Activated T-helper 2 cell treated with anti-CD3 and anti-CD28 coated beads, Interferon-gamma antibody, Interleukin-2, Interleukin-4, amounts not matched to agents 10 μg/mL and 5 μg/mL and 100 μg/mL, durations not matched to agents 14 hours and 24 hours and 36 hours (primary cell): ENCODE measurements around the gene AK9. TPM values are rescaled to one million over a fixed set of nuclear protein-coding genes. Genes with fewer than 3 reads are reported as not detected.
A peak's percentile ranks its signal among the peaks of the same experiment; 100 is the strongest.
"Not testable (repeated sequence)": the region's sequence is repeated elsewhere in the genome, so short reads cannot be mapped to it uniquely, and the experiment has no call there.

Experiments used
- DNase-seq: peaks from one replicate; pipeline ENCODE4 v3.0.0; 2021; ENCODE audit warnings: low spot score
- H3K27ac Mint-ChIP-seq: one replicate; pipeline ENCODE4 v1.8.0; 2021; ENCODE audit warnings: mixed read lengths
- H3K27me3 Mint-ChIP-seq: one replicate; pipeline ENCODE4 v1.8.0; 2021; ENCODE audit warnings: low read depth, mixed read lengths
- H3K36me3 Mint-ChIP-seq: one replicate; pipeline ENCODE4 v1.8.0; 2021; ENCODE audit warnings: low read depth, mixed read lengths
- H3K4me1 Mint-ChIP-seq: one replicate; pipeline ENCODE4 v1.8.0; 2021; ENCODE audit warnings: low read depth, mixed read lengths
- H3K4me3 Mint-ChIP-seq: one replicate; pipeline ENCODE4 v1.8.0; 2021; ENCODE audit warnings: low read depth, mild to moderate bottlenecking, moderate library complexity, mixed read lengths
- H3K9me3 Mint-ChIP-seq: one replicate; pipeline ENCODE4 v1.8.0; 2021; ENCODE audit warnings: mixed read lengths
- intact Hi-C: fragments of 100-400 bp; cut with micrococcal nuclease; formaldehyde crosslinking; loops from one replicate; pipeline ENCODE4 v1.15.1; 2023
- total RNA-seq: library from RNA; stranded (reverse); gene quantifications from 2 replicates; pipeline ENCODE4 v1.2.3, GENCODE V29; 2022

The AK9 gene
- total RNA-seq, 1 donor from 2014 or later, result 3.8 TPM

DNA sequence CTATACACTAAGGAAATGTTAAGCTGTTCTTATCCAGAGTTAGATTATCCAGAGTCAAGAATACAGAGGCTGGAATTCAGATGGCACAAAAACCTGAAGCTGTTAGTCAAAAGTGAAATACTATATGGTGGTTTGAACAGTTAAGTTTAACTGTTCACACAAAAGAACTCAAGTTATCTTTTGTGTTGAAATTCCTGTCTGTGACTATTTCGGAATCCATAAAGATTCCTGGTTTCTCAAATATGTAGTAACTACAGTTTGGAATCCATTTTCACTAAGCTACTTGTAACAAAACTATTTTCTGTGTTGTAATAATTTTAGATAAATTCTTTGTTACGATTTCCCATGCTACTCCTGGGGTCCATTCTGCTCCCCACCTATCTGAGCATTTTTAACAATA, 24.6 kb upstream of the AK9 start:
- Mint-ChIP-seq H3K36me3 (no peaks in the 10 kb centered on the region), H3K4me1 (no peaks in the 10 kb centered on the region)
- intact Hi-C loops, result no loop called here

DNA sequence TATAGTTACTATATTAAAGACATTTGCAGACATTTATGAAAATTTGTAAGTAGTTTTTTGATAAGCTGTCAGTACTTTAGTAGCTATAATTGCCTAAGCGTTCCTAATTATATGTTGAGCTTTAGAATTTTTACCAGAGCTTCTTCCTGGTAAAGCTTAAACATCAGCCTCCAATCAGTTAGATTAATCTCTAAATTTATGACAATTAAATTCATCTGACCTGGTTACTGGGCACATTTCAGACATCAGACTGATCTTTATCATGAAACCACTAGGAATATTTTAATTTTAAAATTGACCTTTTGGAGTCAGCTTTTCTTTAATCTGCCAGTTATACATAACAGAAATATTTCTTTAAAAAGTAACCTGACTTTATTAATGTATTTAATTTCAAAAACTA, 23.6 kb upstream of the AK9 start:
- Mint-ChIP-seq H3K4me1 (no peaks in the 10 kb centered on the region), H3K27me3 (peaks cover 2% of the 10 kb centered on the region), H3K4me3 (no peak overlapping the region), H3K27ac (no peak overlapping the region), H3K9me3 (no peaks in the 10 kb centered on the region), H3K36me3 (no peaks in the 10 kb centered on the region)
- intact Hi-C loops, result no loop called here
- no peak for DNase-seq

More for the DNA sequence above, 24.6 kb upstream of the AK9 start:
- Mint-ChIP-seq H3K4me3 (no peak overlapping the region), H3K27ac (no peak overlapping the region), H3K27me3 (peaks cover 2% of the 10 kb centered on the region), H3K9me3 (no peaks in the 10 kb centered on the region)
- no peak for DNase-seq

DNA sequence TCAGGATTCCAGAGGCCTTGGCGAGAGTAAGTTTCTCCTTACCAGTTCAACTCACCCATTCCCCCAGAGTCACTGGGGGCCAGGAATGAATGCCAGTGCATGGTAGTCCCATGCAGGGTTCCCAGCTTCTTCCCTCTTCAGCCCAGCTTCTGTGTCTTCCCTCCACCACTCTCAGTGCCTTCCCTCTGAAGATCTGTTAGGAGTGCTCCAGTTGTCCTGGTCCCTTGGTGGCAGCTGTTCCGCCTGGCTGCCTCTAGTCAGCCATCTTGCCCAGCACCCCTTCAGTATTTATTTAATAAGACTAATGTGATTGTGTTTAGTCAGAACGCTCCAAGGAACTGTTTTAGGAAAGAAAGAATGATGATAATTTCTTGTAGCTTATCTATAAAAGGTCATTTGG, 23.2 kb upstream of the AK9 start:
- peaks cover 2% of the 10 kb centered on the region for H3K27me3 Mint-ChIP-seq
- peaks cover under 1% of the 10 kb centered on the region for H3K9me3 Mint-ChIP-seq
- H3K36me3 Mint-ChIP-seq, result no peaks in the 10 kb centered on the region
- no peak overlapping the region for H3K4me3 Mint-ChIP-seq
- no peaks in the 10 kb centered on the region for H3K4me1 Mint-ChIP-seq
- H3K27ac Mint-ChIP-seq, result no peak overlapping the region
- no peak for DNase-seq
- intact Hi-C loops, result no loop called here

DNA sequence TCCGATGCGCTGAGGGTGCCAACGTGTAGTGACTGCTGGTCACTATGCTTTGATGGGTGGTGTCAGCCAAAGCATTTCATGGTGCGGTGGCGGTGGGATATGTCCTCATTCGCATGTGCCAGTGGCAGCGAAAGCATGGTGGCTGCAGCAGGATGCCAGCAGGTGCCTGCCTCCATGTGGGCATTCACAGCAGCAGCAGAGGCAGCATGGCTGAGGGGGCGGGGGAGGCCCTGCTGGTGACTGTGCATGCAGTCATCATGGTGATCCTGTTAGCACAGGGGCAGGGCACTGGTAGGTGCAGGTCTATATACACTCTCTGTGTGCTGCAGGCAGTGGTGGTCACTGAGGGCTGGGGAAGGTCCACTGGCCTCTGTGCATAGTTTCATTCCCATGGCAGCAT, 22.1 kb upstream of the AK9 start:
- no peak overlapping the region for H3K4me3 Mint-ChIP-seq
- intact Hi-C loops, result no loop called here
- DNase-seq, result no peak
- no peaks in the 10 kb centered on the region for H3K4me1 Mint-ChIP-seq
- H3K27ac Mint-ChIP-seq, result no peak overlapping the region
- peaks cover 4% of the 10 kb centered on the region for H3K27me3 Mint-ChIP-seq
- no peaks in the 10 kb centered on the region for H3K36me3 Mint-ChIP-seq
- H3K9me3 Mint-ChIP-seq, result peaks cover 6% of the 10 kb centered on the region

DNA sequence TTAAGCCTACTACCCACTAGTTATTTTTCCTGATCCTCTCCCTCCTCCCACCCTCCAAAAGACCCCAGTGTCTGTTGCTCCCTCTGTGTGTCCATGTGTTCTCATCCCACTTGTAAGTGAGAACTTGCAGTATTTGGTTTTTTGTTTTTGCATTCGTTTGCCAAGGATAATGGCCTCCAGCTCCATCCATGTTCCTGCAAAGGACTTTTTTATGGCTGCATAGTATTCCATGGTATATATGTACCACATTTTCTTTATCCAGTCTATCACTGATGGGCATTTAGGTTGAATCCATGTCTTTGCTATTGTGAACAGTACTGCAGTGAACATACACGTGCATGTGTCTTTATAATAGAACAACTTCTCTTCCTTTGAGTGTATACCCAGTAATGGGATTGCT, 17.1 kb upstream of the AK9 start:
- H3K9me3 Mint-ChIP-seq, DNase-seq, H3K36me3 Mint-ChIP-seq, intact Hi-C loops, H3K4me1 Mint-ChIP-seq, H3K27ac Mint-ChIP-seq, H3K27me3 Mint-ChIP-seq, H3K4me3 Mint-ChIP-seq: not testable (repeated sequence)

DNA sequence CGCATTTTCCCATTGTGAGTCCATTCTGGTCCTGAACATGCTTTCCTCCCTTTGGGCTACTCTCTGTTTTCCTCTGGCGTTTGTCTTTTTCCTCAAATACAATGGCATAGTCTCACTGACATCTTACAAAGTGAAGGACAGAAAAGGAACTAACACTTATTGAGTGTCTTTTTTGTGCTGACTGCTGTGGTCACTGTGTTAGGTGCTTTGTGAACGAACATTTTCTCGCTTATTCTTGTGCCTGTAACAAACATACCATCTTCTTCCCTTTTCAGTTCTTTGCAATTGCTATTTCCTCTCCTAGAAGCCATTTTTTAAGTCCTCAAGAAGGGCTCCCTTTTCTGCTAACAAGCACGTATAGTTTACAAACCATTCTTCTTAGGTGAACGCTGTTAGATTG, 15.5 kb upstream of the AK9 start:
- DNase-seq, result no peak
- no peaks in the 10 kb centered on the region for H3K36me3 Mint-ChIP-seq
- H3K27ac Mint-ChIP-seq, result no peak overlapping the region
- H3K27me3 Mint-ChIP-seq, result peaks cover 3% of the 10 kb centered on the region
- peaks cover 6% of the 10 kb centered on the region for H3K9me3 Mint-ChIP-seq
- H3K4me3 Mint-ChIP-seq, result no peak overlapping the region
- intact Hi-C loops, result no loop called here
- peaks cover 2% of the 10 kb centered on the region for H3K4me1 Mint-ChIP-seq

DNA sequence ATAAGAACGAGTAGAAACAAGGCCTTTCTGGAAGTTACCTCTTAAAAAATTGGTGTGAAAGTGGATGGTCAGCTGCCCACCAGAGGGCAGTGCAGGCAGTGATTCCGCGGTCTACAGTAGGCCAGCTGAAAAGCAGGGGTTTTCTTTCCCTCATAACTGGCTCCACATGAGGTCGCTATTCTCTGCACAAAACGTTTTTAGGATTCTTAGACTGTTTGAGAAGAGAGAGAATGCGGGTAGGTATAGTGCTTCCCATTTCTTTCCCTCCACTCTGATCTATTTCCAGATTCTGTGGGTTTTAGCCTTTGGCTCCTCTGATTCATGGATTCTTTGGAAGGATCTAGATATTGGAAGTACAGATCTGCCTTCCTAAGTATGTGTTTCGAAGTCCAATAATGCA, 14.3 kb upstream of the AK9 start:
- Mint-ChIP-seq H3K9me3 (peaks cover 6% of the 10 kb centered on the region), H3K36me3 (no peaks in the 10 kb centered on the region), H3K27me3 (peaks cover 2% of the 10 kb centered on the region), H3K27ac (no peak overlapping the region), H3K4me3 (no peak overlapping the region), H3K4me1 (peaks cover 2% of the 10 kb centered on the region)
- DNase-seq, result peak; percentile 65
- intact Hi-C loops, result loop anchor here (1.0 kb wide), 3 partner anchors 178 to 685 kb away; no protein-coding TSS in a partner anchor

DNA sequence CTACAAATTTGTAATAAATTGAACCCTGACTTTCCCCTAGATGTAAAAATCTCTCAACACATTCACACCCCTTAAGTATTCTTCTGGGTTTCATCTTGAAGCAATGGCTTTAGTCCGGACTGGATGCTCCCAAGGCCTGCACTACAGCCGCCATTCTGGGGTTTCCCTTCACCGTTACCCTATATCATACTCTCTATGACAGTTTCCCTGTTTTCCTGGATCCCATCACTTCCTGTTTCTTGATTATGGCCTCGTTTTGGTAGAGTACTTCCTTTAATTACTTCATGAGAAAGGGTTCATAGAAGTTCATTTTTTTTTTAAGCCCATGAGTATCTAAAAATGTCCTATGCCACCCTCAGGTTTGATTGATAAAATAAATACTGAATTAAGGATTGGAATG, 11.8 kb upstream of the AK9 start:
- Mint-ChIP-seq H3K4me3 (no peak overlapping the region), H3K36me3 (no peaks in the 10 kb centered on the region), H3K27me3 (no peaks in the 10 kb centered on the region), H3K4me1 (peaks cover 2% of the 10 kb centered on the region), H3K9me3 (no peaks in the 10 kb centered on the region), H3K27ac (no peak overlapping the region)
- DNase-seq, result no peak
- intact Hi-C loops, result no loop called here

DNA sequence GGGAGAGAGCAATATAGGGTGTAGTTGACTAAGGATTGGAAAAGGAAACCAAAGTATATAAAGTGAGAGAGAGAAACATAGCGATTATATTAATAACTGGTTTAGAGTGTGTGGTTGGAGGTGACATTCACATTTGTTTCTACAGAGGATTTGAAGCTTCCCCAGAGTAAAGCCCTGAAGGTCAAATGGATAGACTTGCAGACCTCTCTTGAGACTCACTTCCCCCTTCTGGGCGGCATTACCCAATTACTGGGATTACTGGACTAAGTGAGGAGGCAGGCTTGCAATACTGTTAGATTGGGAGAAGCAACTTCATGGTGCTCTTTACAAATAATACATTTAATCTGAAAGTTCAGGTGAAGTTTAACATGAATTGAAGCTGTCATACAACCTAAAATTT, 10.8 kb upstream of the AK9 start:
- H3K27ac Mint-ChIP-seq, result no peak overlapping the region
- no peaks in the 10 kb centered on the region for H3K27me3 Mint-ChIP-seq
- H3K4me3 Mint-ChIP-seq, result no peak overlapping the region
- intact Hi-C loops, result no loop called here
- DNase-seq, result no peak
- H3K36me3 Mint-ChIP-seq, result no peaks in the 10 kb centered on the region
- H3K4me1 Mint-ChIP-seq, result peaks cover 2% of the 10 kb centered on the region
- H3K9me3 Mint-ChIP-seq, result no peaks in the 10 kb centered on the region

DNA sequence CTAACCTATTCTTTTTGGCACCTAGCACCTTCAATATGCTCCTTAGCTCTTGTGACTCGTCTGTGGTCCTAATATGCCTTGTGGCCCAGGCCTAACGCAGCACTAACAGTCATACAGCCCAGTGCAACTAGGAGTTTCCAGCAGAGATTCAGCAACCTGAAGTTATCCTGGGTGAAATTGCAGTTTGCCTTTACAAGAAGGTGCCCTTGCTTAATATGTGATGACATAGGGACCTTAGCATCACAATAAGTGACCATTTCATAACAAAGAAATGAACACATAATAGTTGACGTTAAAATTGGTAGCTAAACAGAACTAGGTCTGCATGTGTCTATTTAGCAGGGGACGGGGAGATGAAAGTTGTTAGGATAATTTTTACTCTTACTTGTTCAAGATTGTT, 10.2 kb upstream of the AK9 start:
- intact Hi-C loops, result no loop called here
- Mint-ChIP-seq H3K9me3 (no peaks in the 10 kb centered on the region), H3K27me3 (no peaks in the 10 kb centered on the region), H3K4me3 (no peak overlapping the region), H3K27ac (no peak overlapping the region), H3K4me1 (peaks cover 2% of the 10 kb centered on the region), H3K36me3 (no peaks in the 10 kb centered on the region)
- no peak for DNase-seq

DNA sequence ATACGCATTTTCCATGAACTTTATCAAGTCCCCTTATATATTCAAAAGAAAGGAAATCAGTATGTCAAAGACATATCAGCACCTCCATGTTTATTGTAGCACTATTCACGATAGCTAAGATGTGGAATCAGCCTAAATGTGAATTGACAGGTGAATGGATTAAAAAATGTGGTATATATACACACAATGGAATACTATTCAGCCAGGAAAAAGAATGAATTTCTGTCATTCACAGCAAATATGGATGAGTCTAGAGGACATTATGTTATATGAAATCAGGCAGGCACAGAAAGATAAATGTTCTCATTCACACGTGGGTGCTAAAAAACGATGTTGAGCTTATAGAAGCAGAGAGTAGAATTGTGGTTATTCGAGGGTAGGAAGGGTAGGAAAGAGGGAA, 5.4 kb upstream of the AK9 start:
- Mint-ChIP-seq H3K36me3 (peaks cover 4% of the 10 kb centered on the region), H3K9me3 (no peaks in the 10 kb centered on the region), H3K27ac (no peak overlapping the region), H3K27me3 (no peaks in the 10 kb centered on the region), H3K4me3 (no peak overlapping the region), H3K4me1 (peaks cover 14% of the 10 kb centered on the region)
- intact Hi-C loops, result no loop called here
- DNase-seq, result no peak

DNA sequence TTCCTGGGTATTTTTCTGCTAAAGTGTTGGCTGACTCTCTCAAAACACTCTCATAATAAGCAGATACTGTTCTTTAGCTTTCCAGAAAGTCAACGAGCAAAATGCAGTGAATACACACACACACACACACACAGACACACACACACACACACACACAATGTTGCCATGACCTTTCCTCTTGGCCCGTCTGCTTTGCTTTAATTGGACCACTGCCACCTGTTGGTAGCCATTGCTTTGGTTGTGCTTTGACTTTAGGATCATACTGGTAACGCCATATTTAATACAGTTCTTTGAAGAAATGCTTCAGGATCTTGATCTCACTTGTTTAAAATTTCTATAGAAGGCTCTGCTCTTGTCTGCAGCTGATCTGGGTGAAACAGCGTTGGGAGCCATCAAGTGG, 4.5 kb upstream of the AK9 start:
- peaks cover 14% of the 10 kb centered on the region for H3K4me1 Mint-ChIP-seq
- intact Hi-C loops, result no loop called here
- no peaks in the 10 kb centered on the region for H3K27me3 Mint-ChIP-seq
- no peak overlapping the region for H3K27ac Mint-ChIP-seq
- H3K9me3 Mint-ChIP-seq, result no peaks in the 10 kb centered on the region
- DNase-seq, result no peak
- no peak overlapping the region for H3K4me3 Mint-ChIP-seq
- peaks cover 4% of the 10 kb centered on the region for H3K36me3 Mint-ChIP-seq

DNA sequence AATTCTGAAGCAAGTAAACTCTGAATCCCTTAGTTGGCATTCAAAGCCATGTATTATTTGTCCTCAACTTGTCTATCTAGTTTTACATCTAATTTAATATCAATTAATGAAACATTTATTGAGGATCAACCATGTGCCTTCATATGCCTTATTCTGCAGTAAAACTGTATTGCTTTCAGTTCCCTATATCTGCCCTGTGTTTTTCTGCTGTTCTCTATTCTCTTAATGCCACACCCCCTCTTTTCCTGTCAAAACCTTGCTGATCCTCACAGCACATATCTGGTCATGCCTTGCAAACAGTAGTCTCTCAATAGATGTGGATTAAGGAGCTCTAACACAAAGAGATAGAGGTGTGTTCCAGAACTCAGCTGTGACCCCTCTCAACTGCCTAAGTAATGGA, 2.1 kb upstream of the AK9 start:
- Mint-ChIP-seq H3K36me3 (peaks cover 4% of the 10 kb centered on the region), H3K27ac (no peak overlapping the region), H3K4me1 (peaks cover 18% of the 10 kb centered on the region), H3K9me3 (no peaks in the 10 kb centered on the region), H3K4me3 (no peak overlapping the region), H3K27me3 (peaks cover 10% of the 10 kb centered on the region)
- DNase-seq, result no peak
- intact Hi-C loops, result loop anchor here (5.0 kb wide), 4 partner anchors 96 to 349 kb away; partner anchors contain the start of gene MICAL1

DNA sequence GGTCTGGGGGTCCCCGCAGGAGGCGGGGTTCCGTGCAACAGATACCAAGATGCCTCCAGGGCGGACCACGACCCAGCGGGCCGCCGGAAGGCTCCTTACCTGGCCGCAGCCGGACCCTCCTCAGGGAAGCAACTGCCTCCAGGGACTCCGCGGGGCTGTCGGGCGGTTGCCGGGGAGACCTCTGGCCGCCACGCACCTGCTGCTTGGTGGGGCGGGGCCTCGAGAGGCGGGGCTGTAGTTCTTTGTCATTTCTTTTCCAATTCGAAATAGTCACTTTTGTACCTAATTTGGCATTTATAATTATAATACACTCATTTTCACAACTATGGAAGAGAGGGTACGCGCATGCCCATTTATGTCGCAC, 647 bp downstream of the AK9 start:
- H3K27me3 Mint-ChIP-seq, result peaks cover 10% of the 10 kb centered on the region
- DNase-seq, result peak; percentile 55
- no peaks in the 10 kb centered on the region for H3K36me3 Mint-ChIP-seq

More for the DNA sequence above, 647 bp downstream of the AK9 start:
- H3K9me3 Mint-ChIP-seq, result no peaks in the 10 kb centered on the region
- peak overlapping the region; percentile 86 for H3K27ac Mint-ChIP-seq
- intact Hi-C loops, result loop anchor here (2.0 to 5.0 kb wide), 7 partner anchors 93 to 1132 kb away; partner anchors contain the start of genes CDC40, MICAL1 and ZBTB24
- H3K4me3 Mint-ChIP-seq, result peak overlapping the region; percentile 96
- H3K4me1 Mint-ChIP-seq, result peaks cover 26% of the 10 kb centered on the region
